ENCODE measurements around the gene NRP2. TPM values are rescaled to one million over a fixed set of nuclear protein-coding genes. Genes with fewer than 3 reads are reported as not detected.

Gene NRP2
- total RNA-seq, 1 experiment from 2014 or later = 10.3 TPM

DNA sequence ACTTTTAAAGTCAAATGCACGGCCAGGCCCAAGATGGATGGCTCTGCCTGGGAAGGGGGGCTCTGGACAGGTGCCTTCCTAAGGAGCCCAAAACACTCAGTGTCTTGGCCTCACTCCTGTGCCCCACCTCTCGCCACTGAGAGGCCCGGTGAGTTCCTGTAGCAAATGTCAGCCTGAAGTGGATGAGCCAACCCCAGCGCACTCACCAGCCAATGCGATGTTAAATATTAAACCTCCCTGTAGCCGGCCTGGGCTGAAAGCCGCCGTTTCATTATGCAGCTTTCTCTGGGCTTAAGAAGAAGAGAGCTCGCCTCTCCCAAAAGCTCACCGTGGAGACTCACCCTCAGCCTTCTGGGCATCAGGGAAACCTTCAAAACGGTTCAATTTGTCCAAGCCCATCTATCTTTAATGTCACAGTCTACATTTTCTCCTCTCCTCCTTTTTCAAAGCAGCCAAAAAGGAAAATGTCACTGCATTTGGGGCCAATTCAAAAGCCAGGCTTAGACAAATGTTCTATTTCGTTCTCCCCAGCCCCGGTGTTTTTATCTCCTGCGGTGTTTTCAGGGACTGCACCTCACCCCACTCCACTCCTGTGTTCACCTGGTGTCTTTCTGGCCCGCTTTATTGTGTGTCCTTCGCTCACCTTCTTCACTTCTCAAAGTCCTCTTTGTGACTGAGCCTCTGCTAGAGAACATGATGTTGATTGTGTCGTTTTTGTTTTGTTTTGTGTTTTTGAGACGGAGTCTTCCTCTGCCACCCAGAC is 124.0 kb downstream of the NRP2 start:
- H3K27ac Mint-ChIP-seq (ENCODE audit: low read depth, unreplicated experiment) = no peak overlapping the region
- no peaks in the 10 kb centered on the region for H3K36me3 Mint-ChIP-seq (ENCODE audit: insufficient read depth, unreplicated experiment)
- CTCF ChIA-PET = no interaction called here
- no peaks in the 10 kb centered on the region for H3K9me3 Mint-ChIP-seq (ENCODE audit: unreplicated experiment)
- BruUV-seq (replicated peaks) = no TSS peak
- POLR2A ChIA-PET = no interaction called here
- TF ChIP-seq, protein P1, sequence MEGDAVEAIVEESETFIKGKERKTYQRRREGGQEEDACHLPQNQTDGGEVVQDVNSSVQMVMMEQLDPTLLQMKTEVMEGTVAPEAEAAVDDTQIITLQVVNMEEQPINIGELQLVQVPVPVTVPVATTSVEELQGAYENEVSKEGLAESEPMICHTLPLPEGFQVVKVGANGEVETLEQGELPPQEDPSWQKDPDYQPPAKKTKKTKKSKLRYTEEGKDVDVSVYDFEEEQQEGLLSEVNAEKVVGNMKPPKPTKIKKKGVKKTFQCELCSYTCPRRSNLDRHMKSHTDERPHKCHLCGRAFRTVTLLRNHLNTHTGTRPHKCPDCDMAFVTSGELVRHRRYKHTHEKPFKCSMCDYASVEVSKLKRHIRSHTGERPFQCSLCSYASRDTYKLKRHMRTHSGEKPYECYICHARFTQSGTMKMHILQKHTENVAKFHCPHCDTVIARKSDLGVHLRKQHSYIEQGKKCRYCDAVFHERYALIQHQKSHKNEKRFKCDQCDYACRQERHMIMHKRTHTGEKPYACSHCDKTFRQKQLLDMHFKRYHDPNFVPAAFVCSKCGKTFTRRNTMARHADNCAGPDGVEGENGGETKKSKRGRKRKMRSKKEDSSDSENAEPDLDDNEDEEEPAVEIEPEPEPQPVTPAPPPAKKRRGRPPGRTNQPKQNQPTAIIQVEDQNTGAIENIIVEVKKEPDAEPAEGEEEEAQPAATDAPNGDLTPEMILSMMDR (IDR thresholded peaks at IDR 0.05; ENCODE audit: unreplicated experiment) = no peak
- no peak for DNase-seq (ENCODE audit: unreplicated experiment)
- H3K27me3 Mint-ChIP-seq (ENCODE audit: insufficient read depth, unreplicated experiment) = no peaks in the 10 kb centered on the region
- H3K4me1 Mint-ChIP-seq (ENCODE audit: insufficient read depth, unreplicated experiment) = peaks cover 1% of the 10 kb centered on the region
- no peak overlapping the region for H3K4me3 Mint-ChIP-seq (ENCODE audit: unreplicated experiment)
- intact Hi-C loops (cut with micrococcal nuclease) = no loop called here

DNA sequence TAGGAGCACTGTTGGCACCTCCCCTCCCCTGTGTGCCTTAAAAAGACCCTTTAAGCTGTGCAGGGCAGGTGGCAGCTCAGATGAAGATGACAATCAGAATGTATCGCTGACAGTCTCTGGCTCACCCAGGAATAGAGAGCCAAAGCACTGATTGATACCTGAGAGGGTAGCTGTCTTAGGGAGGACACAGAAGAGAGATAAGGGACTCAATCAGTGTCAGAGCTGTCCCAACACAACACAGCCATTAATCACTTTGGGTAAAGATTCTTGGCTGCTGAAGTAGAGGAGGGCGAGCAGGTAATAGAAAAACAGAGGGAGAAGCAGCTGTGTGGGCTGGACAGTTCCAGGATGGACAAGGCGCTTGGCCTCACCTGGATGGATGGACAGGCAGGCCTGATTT is 124.9 kb downstream of the NRP2 start:
- H3K4me3 Mint-ChIP-seq (ENCODE audit: unreplicated experiment) = no peak overlapping the region
- DNase-seq (ENCODE audit: unreplicated experiment) = no peak
- H3K27me3 Mint-ChIP-seq (ENCODE audit: insufficient read depth, unreplicated experiment) = no peaks in the 10 kb centered on the region
- no peak overlapping the region for H3K27ac Mint-ChIP-seq (ENCODE audit: low read depth, unreplicated experiment)
- CTCF ChIA-PET = interaction anchor here (0.5 to 0.6 kb wide), 2 partner anchors 25 to 54 kb away, joined by 3 read pairs; no protein-coding TSS in a partner anchor
- H3K36me3 Mint-ChIP-seq (ENCODE audit: insufficient read depth, unreplicated experiment) = no peaks in the 10 kb centered on the region
- TF ChIP-seq, protein P1 (IDR thresholded peaks at IDR 0.05; ENCODE audit: unreplicated experiment) = no peak
- POLR2A ChIA-PET = interaction anchor here (0.9 kb wide), 1 partner anchor 18 kb away, joined by 3 read pairs; no protein-coding TSS in a partner anchor
- intact Hi-C loops (cut with micrococcal nuclease) = no loop called here
- BruUV-seq (replicated peaks) = no TSS peak
- H3K4me1 Mint-ChIP-seq (ENCODE audit: insufficient read depth, unreplicated experiment) = peaks cover 5% of the 10 kb centered on the region
- no peaks in the 10 kb centered on the region for H3K9me3 Mint-ChIP-seq (ENCODE audit: unreplicated experiment)

DNA sequence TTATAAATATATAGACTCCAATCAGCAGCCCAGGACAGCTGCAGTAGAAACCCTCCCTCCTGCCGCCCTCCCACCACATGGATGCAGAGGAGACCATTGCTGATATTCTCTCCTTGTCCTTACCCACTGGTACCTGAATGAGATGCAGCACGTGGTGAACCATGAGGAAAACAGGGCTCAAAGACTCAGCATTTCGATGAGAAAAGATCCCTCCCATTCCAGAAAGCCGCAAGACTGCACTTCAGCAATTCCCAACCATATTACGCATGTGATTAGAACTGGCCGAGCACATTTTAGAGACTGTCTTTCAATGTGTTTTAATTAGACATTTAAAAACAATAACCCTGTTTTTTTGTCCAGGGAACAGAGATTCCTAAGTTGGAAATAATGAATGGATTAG is 125.5 kb downstream of the NRP2 start:
- no peaks in the 10 kb centered on the region for H3K36me3 Mint-ChIP-seq (ENCODE audit: insufficient read depth, unreplicated experiment)
- ChIA-PET CTCF (interaction anchor here (0.6 to 0.7 kb wide), 2 partner anchors 42 to 110 kb away, joined by 3 read pairs; no protein-coding TSS in a partner anchor), POLR2A (interaction anchor here (0.9 kb wide), 1 partner anchor 18 kb away, joined by 3 read pairs; no protein-coding TSS in a partner anchor)
- no peaks in the 10 kb centered on the region for H3K27me3 Mint-ChIP-seq (ENCODE audit: insufficient read depth, unreplicated experiment)
- DNase-seq (ENCODE audit: unreplicated experiment) = no peak
- no peak overlapping the region for H3K27ac Mint-ChIP-seq (ENCODE audit: low read depth, unreplicated experiment)
- H3K4me1 Mint-ChIP-seq (ENCODE audit: insufficient read depth, unreplicated experiment) = peaks cover 5% of the 10 kb centered on the region
- TF ChIP-seq, protein P1 (IDR thresholded peaks at IDR 0.05; ENCODE audit: unreplicated experiment) = no peak
- intact Hi-C loops (cut with micrococcal nuclease) = no loop called here
- no TSS peak for BruUV-seq (replicated peaks)
- H3K9me3 Mint-ChIP-seq (ENCODE audit: unreplicated experiment) = no peaks in the 10 kb centered on the region
- H3K4me3 Mint-ChIP-seq (ENCODE audit: unreplicated experiment) = no peak overlapping the region

DNA sequence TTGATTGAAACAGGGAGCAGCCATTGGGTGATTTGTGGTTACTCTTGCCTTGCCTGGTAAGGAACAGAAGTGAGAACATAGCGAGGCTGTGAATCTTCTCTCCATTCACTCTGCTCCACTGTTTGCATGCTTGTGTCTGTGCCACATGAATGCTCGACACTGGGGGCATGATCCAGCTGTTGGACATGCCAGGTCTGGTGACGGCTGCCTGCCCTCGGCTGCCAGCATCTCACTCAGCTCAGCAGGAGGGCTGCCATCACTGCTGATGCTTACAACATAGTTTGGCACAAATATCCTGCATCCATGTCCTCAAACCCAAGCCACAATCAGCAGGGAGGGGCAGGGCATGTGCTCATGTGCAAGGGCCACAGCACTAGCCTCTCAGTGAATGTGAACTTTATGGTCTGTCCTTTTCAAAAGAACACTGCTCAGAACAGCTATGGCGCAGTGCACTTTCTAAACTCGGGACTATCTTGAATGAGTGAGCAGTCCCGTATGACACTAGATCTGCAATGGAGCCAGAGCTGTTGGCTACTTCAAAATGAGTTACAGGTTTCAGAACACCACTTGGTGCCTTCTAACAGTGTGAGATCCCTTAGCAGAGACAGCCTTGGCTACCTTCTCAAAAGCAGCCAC is 126.3 kb downstream of the NRP2 start:
- TF ChIP-seq, protein P1 (IDR thresholded peaks at IDR 0.05; ENCODE audit: unreplicated experiment) = no peak
- BruUV-seq (replicated peaks) = no TSS peak
- Mint-ChIP-seq H3K27ac (ENCODE audit: low read depth, unreplicated experiment) (no peak overlapping the region), H3K4me1 (ENCODE audit: insufficient read depth, unreplicated experiment) (peaks cover 5% of the 10 kb centered on the region), H3K36me3 (ENCODE audit: insufficient read depth, unreplicated experiment) (no peaks in the 10 kb centered on the region), H3K9me3 (ENCODE audit: unreplicated experiment) (no peaks in the 10 kb centered on the region), H3K4me3 (ENCODE audit: unreplicated experiment) (no peak overlapping the region), H3K27me3 (ENCODE audit: insufficient read depth, unreplicated experiment) (no peaks in the 10 kb centered on the region)
- ChIA-PET POLR2A (interaction anchor here (0.9 kb wide), 1 partner anchor 17 kb away, joined by 3 read pairs; no protein-coding TSS in a partner anchor), CTCF (interaction anchor here (0.6 to 0.7 kb wide), 3 partner anchors 43 to 126 kb away, joined by 3 to 4 read pairs (median 3); no protein-coding TSS in a partner anchor)
- DNase-seq (ENCODE audit: unreplicated experiment) = peak; percentile 35
- intact Hi-C loops (cut with micrococcal nuclease) = no loop called here

All from MCF 10A (cell line).